ENCODE measurements around the gene RHOU. TPM values are rescaled to one million over a fixed set of nuclear protein-coding genes. Genes with fewer than 3 reads are reported as not detected.

RHOU gene
- total RNA-seq, 1 experiment from 2014 or later = 0.26 TPM

DNA sequence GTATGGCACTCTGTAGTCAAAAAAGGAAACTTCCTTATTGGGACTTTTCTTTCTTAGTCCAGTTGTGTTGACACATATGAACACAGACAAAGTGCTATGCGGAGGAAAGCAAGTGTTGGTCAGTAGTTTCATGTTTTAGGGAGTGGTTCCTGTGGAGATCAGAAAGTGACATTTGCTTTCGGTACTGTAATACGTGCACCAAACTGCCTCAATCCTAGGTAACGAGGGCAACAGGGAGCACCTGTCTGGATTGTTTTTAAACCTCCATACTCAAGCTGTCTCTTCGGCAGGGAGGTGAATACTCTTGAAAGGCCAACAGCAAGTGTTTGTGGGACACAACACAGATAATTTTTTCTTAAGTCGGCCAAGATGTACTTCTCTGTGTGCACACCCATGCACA lies 9.1 kb downstream of the RHOU start:
- no TSS peak for BruUV-seq (replicated peaks)

DNA sequence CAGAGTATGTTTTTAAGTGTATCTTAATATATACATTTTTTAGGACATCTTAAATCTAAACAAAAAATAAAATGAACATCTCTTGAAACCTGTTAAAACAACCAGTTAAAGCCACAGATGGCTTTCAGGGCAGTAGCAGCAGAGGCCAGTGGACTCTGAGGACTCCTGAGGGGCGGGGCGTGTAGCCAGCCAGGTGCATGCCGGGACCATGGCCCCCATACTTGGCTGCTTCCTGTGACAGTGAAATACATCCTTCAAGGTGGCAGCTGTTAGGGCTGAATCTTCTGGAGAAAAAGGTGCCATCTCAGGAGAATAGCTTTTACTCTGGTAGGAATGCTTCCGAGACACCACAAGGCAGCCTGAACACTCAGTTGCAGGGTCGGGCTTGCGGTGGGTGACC lies 9.6 kb downstream of the RHOU start:
- Histone ChIP-seq H4K20me1 (ENCODE audit: low read length) (no peaks in the 10 kb centered on the region), H3K27me3 (ENCODE audit: low read length) (peaks cover 76% of the 10 kb centered on the region), H3K9me2 (replicated peaks; ENCODE audit: low read length) (no peaks in the 10 kb centered on the region), H3K36me3 (ENCODE audit: low read depth, low read length) (no peaks in the 10 kb centered on the region), H3K4me1 (ENCODE audit: insufficient read depth, low read length) (no peaks in the 10 kb centered on the region), H3K4me2 (ENCODE audit: low read length) (no peak overlapping the region), H3F3A (ENCODE audit: low read length, unreplicated experiment) (no peaks in the 10 kb centered on the region), H3K4me3 (ENCODE audit: low read length) (no peak overlapping the region), H2AFZ (ENCODE audit: low read length) (no peak overlapping the region), H3K27ac (ENCODE audit: low read length) (no peak overlapping the region), H3K9ac (ENCODE audit: low read length) (no peak overlapping the region), H3K9me3 (ENCODE audit: low read length) (no peaks in the 10 kb centered on the region), H3K79me2 (ENCODE audit: low read length) (no peaks in the 10 kb centered on the region)
- no peak for ATAC-seq
- ChIA-PET CTCF (no interaction called here), POLR2A (ENCODE audit: unreplicated experiment) (no interaction called here)
- TF ChIP-seq, protein P1, sequence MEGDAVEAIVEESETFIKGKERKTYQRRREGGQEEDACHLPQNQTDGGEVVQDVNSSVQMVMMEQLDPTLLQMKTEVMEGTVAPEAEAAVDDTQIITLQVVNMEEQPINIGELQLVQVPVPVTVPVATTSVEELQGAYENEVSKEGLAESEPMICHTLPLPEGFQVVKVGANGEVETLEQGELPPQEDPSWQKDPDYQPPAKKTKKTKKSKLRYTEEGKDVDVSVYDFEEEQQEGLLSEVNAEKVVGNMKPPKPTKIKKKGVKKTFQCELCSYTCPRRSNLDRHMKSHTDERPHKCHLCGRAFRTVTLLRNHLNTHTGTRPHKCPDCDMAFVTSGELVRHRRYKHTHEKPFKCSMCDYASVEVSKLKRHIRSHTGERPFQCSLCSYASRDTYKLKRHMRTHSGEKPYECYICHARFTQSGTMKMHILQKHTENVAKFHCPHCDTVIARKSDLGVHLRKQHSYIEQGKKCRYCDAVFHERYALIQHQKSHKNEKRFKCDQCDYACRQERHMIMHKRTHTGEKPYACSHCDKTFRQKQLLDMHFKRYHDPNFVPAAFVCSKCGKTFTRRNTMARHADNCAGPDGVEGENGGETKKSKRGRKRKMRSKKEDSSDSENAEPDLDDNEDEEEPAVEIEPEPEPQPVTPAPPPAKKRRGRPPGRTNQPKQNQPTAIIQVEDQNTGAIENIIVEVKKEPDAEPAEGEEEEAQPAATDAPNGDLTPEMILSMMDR (conservative IDR thresholded peaks at IDR 0.05; ENCODE audit: low read depth, low read length) = no peak
- TF ChIP-seq EZH2 (IDR thresholded peaks at IDR 0.05; ENCODE audit: low read length, unreplicated experiment) (no peak), EZH2phosphoT487 (IDR thresholded peaks at IDR 0.05; ENCODE audit: borderline replicate concordance, low read length) (no peak)
- no TSS peak for BruUV-seq (replicated peaks)
- intact Hi-C loops (cut with micrococcal nuclease) = no loop called here
- DNase-seq = no peak

More for the DNA sequence above, 9.1 kb downstream of the RHOU start:
- TF ChIP-seq EZH2 (IDR thresholded peaks at IDR 0.05; ENCODE audit: low read length, unreplicated experiment) (no peak), EZH2phosphoT487 (IDR thresholded peaks at IDR 0.05; ENCODE audit: borderline replicate concordance, low read length) (no peak)
- TF ChIP-seq, protein P1 (conservative IDR thresholded peaks at IDR 0.05; ENCODE audit: low read depth, low read length) = no peak
- Histone ChIP-seq H3K9me3 (ENCODE audit: low read length) (no peaks in the 10 kb centered on the region), H3K27me3 (ENCODE audit: low read length) (peaks cover 76% of the 10 kb centered on the region), H3K9me2 (replicated peaks; ENCODE audit: low read length) (no peaks in the 10 kb centered on the region), H3K4me3 (ENCODE audit: low read length) (no peak overlapping the region), H3K9ac (ENCODE audit: low read length) (no peak overlapping the region), H3K27ac (ENCODE audit: low read length) (no peak overlapping the region), H3K79me2 (ENCODE audit: low read length) (no peaks in the 10 kb centered on the region), H3K36me3 (ENCODE audit: low read depth, low read length) (no peaks in the 10 kb centered on the region), H3K4me1 (ENCODE audit: insufficient read depth, low read length) (no peaks in the 10 kb centered on the region), H3K4me2 (ENCODE audit: low read length) (no peak overlapping the region), H3F3A (ENCODE audit: low read length, unreplicated experiment) (no peaks in the 10 kb centered on the region), H4K20me1 (ENCODE audit: low read length) (no peaks in the 10 kb centered on the region), H2AFZ (ENCODE audit: low read length) (no peak overlapping the region)
- no peak for ATAC-seq
- DNase-seq = no peak
- CTCF ChIA-PET = no interaction called here
- POLR2A ChIA-PET (ENCODE audit: unreplicated experiment) = no interaction called here
- intact Hi-C loops (cut with micrococcal nuclease) = no loop called here

DNA sequence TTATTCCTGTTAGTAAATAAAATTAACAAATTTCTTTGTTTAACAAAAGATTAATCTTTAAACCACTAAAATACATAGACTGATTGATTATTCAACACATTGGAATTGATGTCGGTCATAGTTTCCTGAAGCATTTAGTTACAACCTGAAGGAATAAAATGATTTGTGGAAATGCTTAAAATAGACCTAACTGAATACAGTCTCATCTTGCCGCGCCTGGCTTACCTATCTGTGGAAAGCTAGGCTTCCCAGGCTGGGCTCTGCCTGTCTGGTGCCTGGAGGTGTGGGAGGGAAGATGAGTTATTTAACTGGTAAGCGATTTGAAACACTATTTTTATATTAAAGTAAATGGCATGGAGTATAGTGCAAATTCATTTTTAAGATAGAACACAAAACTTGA lies 10.2 kb downstream of the RHOU start:
- Histone ChIP-seq H3K9me2 (replicated peaks; ENCODE audit: low read length) (no peaks in the 10 kb centered on the region), H3K4me1 (ENCODE audit: insufficient read depth, low read length) (no peaks in the 10 kb centered on the region), H3K9me3 (ENCODE audit: low read length) (no peaks in the 10 kb centered on the region), H3K79me2 (ENCODE audit: low read length) (no peaks in the 10 kb centered on the region), H3K36me3 (ENCODE audit: low read depth, low read length) (no peaks in the 10 kb centered on the region), H2AFZ (ENCODE audit: low read length) (no peak overlapping the region), H3K4me2 (ENCODE audit: low read length) (no peak overlapping the region), H3K27me3 (ENCODE audit: low read length) (peaks cover 76% of the 10 kb centered on the region), H3K27ac (ENCODE audit: low read length) (no peak overlapping the region), H3F3A (ENCODE audit: low read length, unreplicated experiment) (no peaks in the 10 kb centered on the region), H4K20me1 (ENCODE audit: low read length) (no peaks in the 10 kb centered on the region), H3K9ac (ENCODE audit: low read length) (no peak overlapping the region), H3K4me3 (ENCODE audit: low read length) (no peak overlapping the region)
- CTCF ChIA-PET = no interaction called here
- TSS peak; percentile 17 for BruUV-seq (replicated peaks)
- intact Hi-C loops (cut with micrococcal nuclease) = no loop called here
- TF ChIP-seq EZH2 (IDR thresholded peaks at IDR 0.05; ENCODE audit: low read length, unreplicated experiment) = no peak
- TF ChIP-seq, protein P1 (conservative IDR thresholded peaks at IDR 0.05; ENCODE audit: low read depth, low read length) = no peak
- no peak for TF ChIP-seq EZH2phosphoT487 (IDR thresholded peaks at IDR 0.05; ENCODE audit: borderline replicate concordance, low read length)
- ATAC-seq = no peak
- POLR2A ChIA-PET (ENCODE audit: unreplicated experiment) = no interaction called here
- no peak for DNase-seq

All from PC-3 (cell line).